ENCODE data around the gene DLGAP5.

DLGAP5 gene

DNA sequence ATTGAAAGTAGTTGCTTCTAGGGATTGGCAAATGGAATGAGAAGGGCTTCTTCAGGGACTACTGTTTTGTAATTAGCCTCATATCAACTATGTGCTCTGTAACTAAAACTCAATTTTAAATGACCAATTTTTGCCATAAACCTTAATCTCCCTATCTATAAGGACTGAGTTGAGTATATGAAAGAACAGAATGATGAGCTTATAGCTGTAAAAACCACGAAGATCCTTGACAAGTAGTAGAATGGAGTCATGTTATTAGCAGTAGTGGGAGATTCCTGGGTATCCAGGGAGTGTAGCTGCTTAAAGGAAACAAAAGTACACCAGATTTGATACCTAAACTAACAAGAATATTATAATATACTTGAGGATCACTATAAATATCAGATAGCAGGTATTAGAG is 34.3 kb downstream of the DLGAP5 start:
- no peaks in the 10 kb centered on the region for H3K9me3 Mint-ChIP-seq
- H3K4me3 Mint-ChIP-seq: no peak overlapping the region
- DNase-seq (no peak), ATAC-seq (replicated peaks) (no peak)
- H3K27me3 Mint-ChIP-seq: no peaks in the 10 kb centered on the region
- H3K4me1 Mint-ChIP-seq (ENCODE audit: low read depth in 2 of 2): peaks cover 0 to 7% of the 10 kb centered on the region in 2 donors
- H3K27ac Mint-ChIP-seq: peak overlapping the region in 1 of 2 donors; percentile 35
- no peaks in the 10 kb centered on the region for H3K36me3 Mint-ChIP-seq (ENCODE audit: insufficient read depth)

DNA sequence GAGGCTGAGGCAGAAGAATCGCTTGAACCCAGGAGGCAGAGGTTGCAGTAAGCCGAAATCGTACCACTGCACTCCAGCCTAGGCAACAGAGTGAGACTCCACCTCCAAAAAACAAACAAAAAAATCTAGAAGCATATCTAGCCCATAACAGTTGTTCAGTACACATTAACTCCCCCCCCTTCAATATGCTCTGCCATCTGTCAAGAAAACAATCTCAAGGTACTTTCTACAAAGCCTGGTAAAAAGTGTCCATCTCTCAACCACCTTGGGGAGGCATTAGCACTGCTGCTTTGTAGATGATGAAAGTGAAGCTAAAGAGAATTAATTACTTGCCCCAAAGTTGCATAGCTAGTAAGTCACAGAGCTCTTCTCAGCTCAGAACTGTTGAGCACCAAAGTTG is 37.4 kb downstream of the DLGAP5 start:
- DNase-seq (no peak), ATAC-seq (replicated peaks) (no peak)
- H3K9me3 Mint-ChIP-seq: no peaks in the 10 kb centered on the region
- H3K4me1 Mint-ChIP-seq (ENCODE audit: low read depth in 2 of 2): peaks cover 0 to 7% of the 10 kb centered on the region in 2 donors
- no peak overlapping the region for H3K4me3 Mint-ChIP-seq
- no peak overlapping the region for H3K27ac Mint-ChIP-seq
- H3K36me3 Mint-ChIP-seq (ENCODE audit: insufficient read depth): no peaks in the 10 kb centered on the region
- H3K27me3 Mint-ChIP-seq: no peaks in the 10 kb centered on the region

DNA sequence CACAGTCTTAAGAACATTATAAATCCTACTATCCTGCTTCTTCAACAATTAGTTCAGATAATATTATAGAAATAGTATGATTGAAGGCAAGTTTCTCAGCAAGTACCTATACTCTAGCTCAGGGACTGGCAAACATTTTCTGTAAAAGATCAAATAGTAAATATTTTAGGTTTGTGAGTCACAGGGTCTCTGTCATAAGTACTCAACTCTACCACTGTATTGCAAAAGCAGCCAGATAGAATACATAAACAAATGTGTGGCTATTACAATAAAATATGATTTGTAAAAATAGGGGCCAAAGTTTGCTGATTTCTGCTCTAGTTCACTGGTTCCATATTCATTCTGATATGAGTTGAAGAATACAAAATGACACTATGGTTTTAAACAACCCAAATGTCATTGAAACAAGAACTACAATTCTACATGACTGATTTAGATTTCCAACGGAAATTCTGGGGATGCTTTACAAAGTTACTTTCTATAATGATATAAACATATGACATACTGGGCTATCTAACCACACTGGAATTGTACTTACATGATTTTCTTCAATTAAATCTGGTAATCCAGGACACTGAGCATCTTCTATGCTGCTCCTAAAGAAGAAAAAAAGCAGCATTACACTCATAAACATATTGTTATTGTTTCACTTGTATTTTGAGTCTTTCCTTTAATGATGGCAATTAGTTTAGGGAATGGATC is 39.2 kb downstream of the DLGAP5 start:
- H3K36me3 Mint-ChIP-seq (ENCODE audit: insufficient read depth): peaks cover 3% of the 10 kb centered on the region
- H3K4me1 Mint-ChIP-seq (ENCODE audit: low read depth in 2 of 2): peaks cover 0 to 3% of the 10 kb centered on the region in 2 donors
- no peaks in the 10 kb centered on the region for H3K9me3 Mint-ChIP-seq
- H3K27ac Mint-ChIP-seq: peak overlapping the region in 1 of 2 donors; percentile 19
- DNase-seq (no peak), ATAC-seq (replicated peaks) (no peak)
- H3K4me3 Mint-ChIP-seq: no peak overlapping the region
- H3K27me3 Mint-ChIP-seq: no peaks in the 10 kb centered on the region

DNA sequence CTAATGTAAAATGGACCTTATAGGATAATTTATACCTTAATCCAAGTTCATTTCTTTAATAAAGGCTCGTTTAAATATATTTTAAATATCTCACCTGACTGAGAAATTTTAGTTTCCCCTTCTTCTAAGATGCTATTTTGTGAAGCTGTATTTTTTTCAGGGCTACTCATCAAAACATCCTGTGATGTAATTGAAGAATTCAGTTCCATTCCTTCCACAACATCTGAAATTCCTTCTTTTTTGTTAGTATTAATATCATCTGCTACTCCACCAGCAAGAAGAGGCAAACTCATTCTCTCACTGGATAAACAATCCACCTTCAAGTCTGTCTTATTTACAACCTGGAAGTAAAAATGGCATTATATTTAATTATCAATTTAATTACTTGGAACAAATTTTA is 39.8 kb downstream of the DLGAP5 start:
- DNase-seq (no peak), ATAC-seq (replicated peaks) (no peak)
- Mint-ChIP-seq H3K27me3 (no peaks in the 10 kb centered on the region), H3K4me3 (no peak overlapping the region), H3K4me1 (ENCODE audit: low read depth in 2 of 2) (peaks cover 0 to 1% of the 10 kb centered on the region in 2 donors), H3K27ac (no peak overlapping the region), H3K36me3 (ENCODE audit: insufficient read depth) (peaks cover 3% of the 10 kb centered on the region), H3K9me3 (no peaks in the 10 kb centered on the region)

DNA sequence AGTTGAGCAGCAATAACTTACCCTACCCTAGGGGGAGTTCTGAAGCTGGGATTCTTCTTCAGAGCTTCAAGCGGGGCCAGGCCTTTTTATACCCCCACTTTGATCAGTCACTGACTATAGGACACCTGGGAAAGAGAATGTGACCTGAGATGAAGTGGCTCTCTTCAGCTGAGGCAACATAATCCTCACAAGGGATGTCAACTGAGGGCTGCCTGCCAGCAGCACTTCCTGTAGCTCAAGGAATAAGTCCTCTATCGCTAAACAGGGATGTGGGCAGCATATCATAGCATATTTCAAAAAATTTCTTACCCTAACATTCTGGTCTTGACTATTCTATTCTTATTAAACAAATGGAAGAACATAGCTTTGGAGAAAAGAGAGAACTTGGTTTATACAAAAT is 45.0 kb downstream of the DLGAP5 start:
- Mint-ChIP-seq H3K4me1 (ENCODE audit: low read depth in 2 of 2) (no peaks in the 10 kb centered on the region), H3K4me3 (no peak overlapping the region), H3K9me3 (no peaks in the 10 kb centered on the region), H3K27ac (no peak overlapping the region), H3K27me3 (no peaks in the 10 kb centered on the region), H3K36me3 (ENCODE audit: insufficient read depth) (peaks cover 47% of the 10 kb centered on the region)
- DNase-seq: no peak
- ATAC-seq (replicated peaks): no peak

DNA sequence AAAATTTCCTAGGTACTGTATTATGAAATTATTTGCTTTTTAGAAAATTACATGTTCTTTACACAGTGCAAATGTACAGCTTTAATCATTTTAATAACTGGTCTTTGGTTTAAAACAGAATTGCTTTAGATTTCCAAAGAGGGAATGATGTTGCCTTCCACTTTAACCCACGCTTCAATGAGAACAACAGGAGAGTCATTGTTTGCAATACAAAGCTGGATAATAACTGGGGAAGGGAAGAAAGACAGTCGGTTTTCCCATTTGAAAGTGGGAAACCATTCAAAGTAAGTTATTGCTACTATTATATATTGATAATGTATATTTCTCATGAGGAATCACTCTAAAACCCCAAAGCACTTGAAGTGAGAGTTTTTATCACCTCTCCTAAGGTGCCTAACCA is 48.9 kb downstream of the DLGAP5 start:
- Mint-ChIP-seq H3K36me3 (ENCODE audit: insufficient read depth) (peaks cover 56% of the 10 kb centered on the region), H3K27ac (no peak overlapping the region), H3K9me3 (no peaks in the 10 kb centered on the region), H3K4me3 (no peak overlapping the region), H3K4me1 (ENCODE audit: low read depth in 2 of 2) (peaks cover 0 to 1% of the 10 kb centered on the region in 2 donors), H3K27me3 (no peaks in the 10 kb centered on the region)
- DNase-seq (no peak), ATAC-seq (replicated peaks) (no peak)

DNA sequence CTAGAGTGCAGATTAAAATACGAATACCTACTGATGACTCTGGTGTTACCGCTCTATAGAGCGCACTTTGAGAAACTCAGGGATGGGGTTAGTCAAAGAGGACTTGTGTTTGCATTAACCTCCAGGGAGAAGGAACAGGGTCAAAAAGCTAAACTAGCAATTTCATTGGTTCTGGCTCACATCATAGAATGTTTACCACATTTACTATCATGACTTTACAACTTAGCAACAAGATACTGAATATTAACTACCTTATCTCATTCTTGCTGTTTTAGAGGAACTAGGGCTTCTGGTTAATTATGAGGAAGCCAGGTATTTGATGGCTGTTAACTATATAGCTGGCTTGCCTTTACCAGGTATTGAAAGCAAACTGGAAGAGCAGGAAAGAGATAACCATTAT is 49.6 kb downstream of the DLGAP5 start:
- no peak for ATAC-seq (replicated peaks)
- H3K36me3 Mint-ChIP-seq (ENCODE audit: insufficient read depth): peaks cover 56% of the 10 kb centered on the region
- no peaks in the 10 kb centered on the region for H3K27me3 Mint-ChIP-seq

DNA sequence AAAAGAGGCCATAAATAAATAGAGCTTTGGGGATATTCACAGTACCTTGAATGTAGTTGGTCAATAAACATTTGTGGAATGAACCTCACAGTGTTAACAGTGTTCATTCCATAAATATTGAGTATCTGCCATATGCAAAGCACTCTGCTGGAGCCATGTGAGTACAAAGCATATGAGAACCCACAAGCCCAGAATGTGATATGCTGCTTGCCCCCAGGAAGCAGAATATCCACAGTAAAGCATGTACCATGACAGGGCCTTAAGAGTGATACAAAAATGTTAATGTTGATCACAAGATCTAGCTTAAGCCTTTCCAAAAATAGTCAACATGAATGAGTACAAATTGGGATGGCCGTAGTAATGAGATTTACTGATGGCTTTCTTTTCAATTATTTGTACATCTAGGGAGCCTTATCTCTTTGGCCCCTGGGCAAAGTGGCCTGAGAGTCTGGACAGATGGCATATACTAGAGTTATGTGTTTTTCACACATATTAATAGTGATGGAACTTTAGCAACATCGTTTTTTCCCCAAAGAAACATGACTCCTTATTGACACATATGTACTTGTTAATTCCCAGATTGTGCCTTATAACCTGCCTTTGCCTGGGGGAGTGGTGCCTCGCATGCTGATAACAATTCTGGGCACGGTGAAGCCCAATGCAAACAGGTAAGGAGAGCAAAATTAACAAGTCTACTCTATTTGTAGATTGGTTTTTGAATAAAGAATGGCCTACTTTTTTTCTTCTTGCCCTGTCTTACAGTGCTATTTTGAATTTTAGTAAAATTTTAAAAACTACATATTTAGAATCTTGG is 51.5 kb downstream of the DLGAP5 start:
- no peak overlapping the region for H3K4me3 Mint-ChIP-seq
- H3K27ac Mint-ChIP-seq: no peak overlapping the region
- peaks cover 44% of the 10 kb centered on the region for H3K36me3 Mint-ChIP-seq (ENCODE audit: insufficient read depth)
- H3K9me3 Mint-ChIP-seq: no peaks in the 10 kb centered on the region
- H3K4me1 Mint-ChIP-seq (ENCODE audit: low read depth in 2 of 2): peaks cover 3 to 5% of the 10 kb centered on the region in 2 donors
- no peak for DNase-seq
- ATAC-seq (replicated peaks): no peak
- no peaks in the 10 kb centered on the region for H3K27me3 Mint-ChIP-seq

More for the DNA sequence above, 49.6 kb downstream of the DLGAP5 start:
- no peak for DNase-seq
- H3K27ac Mint-ChIP-seq: no peak overlapping the region
- no peaks in the 10 kb centered on the region for H3K9me3 Mint-ChIP-seq
- peaks cover 3% of the 10 kb centered on the region in 2 donors for H3K4me1 Mint-ChIP-seq (ENCODE audit: low read depth in 2 of 2)
- H3K4me3 Mint-ChIP-seq: no peak overlapping the region

DNA sequence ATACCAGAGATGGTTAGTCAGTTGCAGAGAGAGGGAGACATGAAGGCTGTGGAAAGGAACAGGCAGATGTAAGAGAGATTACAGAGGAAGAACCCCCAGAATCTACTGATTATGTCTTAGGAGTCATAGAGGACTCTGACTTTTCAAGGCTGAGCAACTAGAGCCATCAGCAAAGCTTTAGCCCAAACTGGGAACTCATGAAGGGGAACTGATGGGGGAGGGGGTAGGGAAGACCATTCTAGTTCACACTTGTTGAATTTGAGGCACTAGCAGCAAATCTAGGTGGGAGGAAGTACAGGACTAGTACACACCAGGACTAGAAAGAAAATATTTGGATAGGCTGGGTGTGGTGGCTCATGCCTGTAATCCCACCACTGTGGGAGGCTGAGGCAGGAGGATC is 52.2 kb downstream of the DLGAP5 start:
- H3K27me3 Mint-ChIP-seq: no peaks in the 10 kb centered on the region
- peaks cover 3 to 5% of the 10 kb centered on the region in 2 donors for H3K4me1 Mint-ChIP-seq (ENCODE audit: low read depth in 2 of 2)
- peak overlapping the region in 1 of 2 donors; percentile 39 for H3K27ac Mint-ChIP-seq

DNA sequence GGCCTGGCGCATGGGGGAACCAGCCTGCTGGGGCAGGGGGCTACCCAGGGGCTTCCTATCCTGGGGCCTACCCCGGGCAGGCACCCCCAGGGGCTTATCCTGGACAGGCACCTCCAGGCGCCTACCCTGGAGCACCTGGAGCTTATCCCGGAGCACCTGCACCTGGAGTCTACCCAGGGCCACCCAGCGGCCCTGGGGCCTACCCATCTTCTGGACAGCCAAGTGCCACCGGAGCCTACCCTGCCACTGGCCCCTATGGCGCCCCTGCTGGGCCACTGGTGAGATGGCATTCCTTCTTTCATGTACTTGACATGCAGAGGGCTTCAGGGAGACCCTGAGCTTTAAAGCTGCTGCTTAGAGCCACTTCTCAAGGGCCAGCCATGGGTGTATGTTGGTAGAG is 53.3 kb downstream of the DLGAP5 start:
- Mint-ChIP-seq H3K4me3 (no peak overlapping the region), H3K36me3 (ENCODE audit: insufficient read depth) (peaks cover 26% of the 10 kb centered on the region), H3K27me3 (no peaks in the 10 kb centered on the region), H3K27ac (no peak overlapping the region), H3K4me1 (ENCODE audit: low read depth in 2 of 2) (peaks cover 3 to 5% of the 10 kb centered on the region in 2 donors), H3K9me3 (no peaks in the 10 kb centered on the region)
- no peak for ATAC-seq (replicated peaks)
- DNase-seq: no peak

More for the DNA sequence above, 52.2 kb downstream of the DLGAP5 start:
- DNase-seq (no peak), ATAC-seq (replicated peaks) (no peak)
- H3K9me3 Mint-ChIP-seq: no peaks in the 10 kb centered on the region
- no peak overlapping the region for H3K4me3 Mint-ChIP-seq
- peaks cover 36% of the 10 kb centered on the region for H3K36me3 Mint-ChIP-seq (ENCODE audit: insufficient read depth)

DNA sequence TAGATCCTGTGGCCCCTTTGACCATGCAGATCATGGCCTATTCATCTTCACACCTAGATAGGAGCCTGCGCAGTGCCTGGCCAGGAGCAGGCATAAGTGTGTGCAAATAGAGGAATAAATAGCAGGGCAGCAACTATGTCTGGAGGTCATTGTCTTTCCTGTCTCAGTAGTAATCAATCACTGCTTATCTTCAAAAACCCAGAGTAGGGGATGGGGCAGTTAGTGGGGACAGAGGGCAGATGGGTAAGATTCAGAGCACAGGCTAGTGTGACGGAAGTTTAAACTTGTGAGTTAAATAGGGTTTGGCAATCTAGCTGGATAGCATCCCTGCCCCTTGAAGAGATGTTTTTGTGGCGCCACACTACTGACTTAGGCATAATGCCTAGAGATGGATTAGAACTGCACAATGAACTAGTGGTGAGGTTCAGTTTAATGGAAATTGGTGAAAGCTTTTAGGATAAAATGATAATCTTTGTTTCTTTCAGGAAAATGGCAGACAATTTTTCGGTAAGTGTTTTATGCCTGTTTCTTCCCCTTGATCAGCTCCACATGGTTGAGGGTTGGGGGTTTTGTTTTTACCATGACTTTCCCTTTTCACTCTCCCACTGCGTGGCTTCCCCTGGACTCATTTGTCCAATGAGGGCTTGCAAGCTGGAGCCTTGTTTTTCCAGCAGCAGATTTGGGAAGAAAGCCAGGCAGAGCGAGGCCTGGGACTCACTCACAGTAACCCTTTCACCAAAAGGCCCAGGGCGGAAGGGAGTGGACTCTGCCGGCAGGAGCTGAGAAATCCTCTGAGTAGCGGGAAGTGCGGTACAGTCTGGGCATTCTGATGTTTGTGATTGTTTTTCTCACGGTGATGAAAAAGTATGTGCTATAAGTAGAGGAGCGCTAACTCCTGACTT is 54.2 kb downstream of the DLGAP5 start:
- no peak overlapping the region for H3K4me3 Mint-ChIP-seq
- no peak for DNase-seq
- no peaks in the 10 kb centered on the region for H3K9me3 Mint-ChIP-seq
- H3K36me3 Mint-ChIP-seq (ENCODE audit: insufficient read depth): peaks cover 17% of the 10 kb centered on the region
- H3K4me1 Mint-ChIP-seq (ENCODE audit: low read depth in 2 of 2): peaks cover 3 to 5% of the 10 kb centered on the region in 2 donors
- ATAC-seq (replicated peaks): no peak
- H3K27me3 Mint-ChIP-seq: no peaks in the 10 kb centered on the region
- H3K27ac Mint-ChIP-seq: peak overlapping the region in 1 of 2 donors; percentile 51

DNA sequence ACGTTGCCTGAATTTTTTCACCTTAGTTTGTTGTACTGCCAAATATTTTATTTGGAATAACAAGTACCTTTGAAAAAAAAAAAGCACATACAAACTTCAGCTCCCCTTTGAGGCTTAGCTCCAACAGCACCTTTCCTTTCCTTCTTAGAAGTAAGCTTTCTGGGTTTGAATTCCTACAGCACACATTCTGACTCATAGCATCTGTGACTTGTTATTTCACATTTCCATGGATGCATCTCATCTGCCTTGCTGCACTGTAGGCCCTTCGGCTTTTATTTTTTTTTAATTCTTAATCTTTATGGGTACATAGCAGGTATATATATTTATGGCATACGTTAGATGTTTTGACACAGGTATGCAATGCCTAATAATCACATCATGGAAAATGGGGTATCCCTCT is 55.1 kb downstream of the DLGAP5 start:
- ATAC-seq (replicated peaks) (no peak), DNase-seq (no peak)
- no peak overlapping the region for H3K4me3 Mint-ChIP-seq
- peaks cover 12% of the 10 kb centered on the region for H3K36me3 Mint-ChIP-seq (ENCODE audit: insufficient read depth)
- H3K27me3 Mint-ChIP-seq: no peaks in the 10 kb centered on the region
- H3K4me1 Mint-ChIP-seq (ENCODE audit: low read depth in 2 of 2): peaks cover 3 to 11% of the 10 kb centered on the region in 2 donors
- no peaks in the 10 kb centered on the region for H3K9me3 Mint-ChIP-seq
- no peak overlapping the region for H3K27ac Mint-ChIP-seq

DNA sequence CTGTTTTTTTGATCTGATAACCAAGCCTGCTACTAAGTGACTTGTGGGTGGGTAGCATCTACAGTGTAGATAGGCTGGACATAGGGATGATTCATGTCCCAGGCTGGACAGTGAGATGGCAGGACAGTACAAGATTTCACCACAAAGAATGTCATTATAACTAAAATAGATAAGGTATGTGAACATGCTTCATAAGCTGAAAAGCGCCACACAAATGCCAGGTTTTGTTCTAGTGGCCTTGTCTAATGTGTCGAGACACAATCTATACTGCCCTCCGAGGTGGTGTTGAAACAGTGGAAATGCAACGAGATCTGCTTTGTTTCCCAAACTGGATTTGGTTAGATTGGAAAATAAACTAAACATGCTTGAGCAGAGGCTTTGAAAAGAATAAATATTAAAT is 58.0 kb downstream of the DLGAP5 start:
- DNase-seq: no peak
- Mint-ChIP-seq H3K4me3 (no peak overlapping the region), H3K9me3 (no peaks in the 10 kb centered on the region), H3K36me3 (ENCODE audit: insufficient read depth) (peaks cover 4% of the 10 kb centered on the region), H3K4me1 (ENCODE audit: low read depth in 2 of 2) (peaks cover 14 to 18% of the 10 kb centered on the region in 2 donors), H3K27me3 (no peaks in the 10 kb centered on the region), H3K27ac (no peak overlapping the region)
- no peak for ATAC-seq (replicated peaks)
